Hippocampal formation (tissue), 2 donors: Measurements from ENCODE around the gene RBMXL3.
"Not testable (repeated sequence)": the region's sequence is repeated elsewhere in the genome, so short reads cannot be mapped to it uniquely, and the experiment has no call there.

Experiments
- DNase-seq, 2 donors: peaks; one replicate each; lab custom pipeline; 2025; lab: John Stamatoyannopoulos, UW

The RBMXL3 gene

GRCh38 chrX:115189110-115189509, at the start of gene RBMXL3:
TSS of gene RBMXL3 (plus strand) at chrX:115189410. CDS start at chrX:115189442, 32 bp downstream.
- no peak for DNase-seq

GRCh38 chrX:115142057-115142456, 47.2 kb upstream of the RBMXL3 start:
- DNase-seq: no peak

GRCh38 chrX:115147220-115147619, 42.0 kb upstream of the RBMXL3 start:
- DNase-seq: peak in 1 of 2 donors; percentile 34

- no peak for DNase-seq
These were observed 16.0 kb upstream of the RBMXL3 start for GRCh38 chrX:115173181-115173580.

- DNase-seq: no peak
These were observed 14.7 kb upstream of the RBMXL3 start for GRCh38 chrX:115174548-115174947.

- DNase-seq: no peak
These were observed 11.3 kb upstream of the RBMXL3 start for GRCh38 chrX:115177932-115178331.

GRCh38 chrX:115178473-115178872, 10.7 kb upstream of the RBMXL3 start:
- no peak for DNase-seq

GRCh38 chrX:115183980-115184379, 5.2 kb upstream of the RBMXL3 start:
- no peak for DNase-seq

- no peak for DNase-seq
These were observed 731 bp downstream of the RBMXL3 start for GRCh38 chrX:115189646-115190635.

- no peak for DNase-seq
These were observed 1.7 kb downstream of the RBMXL3 start for GRCh38 chrX:115190636-115191489.

GRCh38 chrX:115191490-115192243, 2.5 kb downstream of the RBMXL3 start:
- no peak for DNase-seq

- DNase-seq: no peak
These were observed 3.1 kb downstream of the RBMXL3 start for GRCh38 chrX:115192244-115192700.

GRCh38 chrX:115204040-115204439, 14.8 kb downstream of the RBMXL3 start:
- DNase-seq: no peak

- DNase-seq: not testable (repeated sequence)
These were observed 20.3 kb downstream of the RBMXL3 start for GRCh38 chrX:115209547-115209946.

GRCh38 chrX:115214151-115214550, 24.9 kb downstream of the RBMXL3 start:
- DNase-seq: no peak

GRCh38 chrX:115214605-115215004, 25.4 kb downstream of the RBMXL3 start:
- no peak for DNase-seq

GRCh38 chrX:115217346-115217745, 28.1 kb downstream of the RBMXL3 start:
- DNase-seq: not testable (repeated sequence)

- no peak for DNase-seq
These were observed 37.7 kb downstream of the RBMXL3 start for GRCh38 chrX:115226929-115227328.

- DNase-seq: no peak
These were observed 40.3 kb downstream of the RBMXL3 start for GRCh38 chrX:115229337-115230003.

GRCh38 chrX:115232933-115233496, 43.8 kb downstream of the RBMXL3 start:
- DNase-seq: no peak
